ENCODE data around the gene ZAP70. TPM values are rescaled to one million over a fixed set of nuclear protein-coding genes. Genes with fewer than 3 reads are reported as not detected.
"Not testable (repeated sequence)": the region's sequence is repeated elsewhere in the genome, so short reads cannot be mapped to it uniquely, and the experiment has no call there.

ZAP70 gene
- total RNA-seq, 1 experiment from 2014 or later = not detected

- no peak for DNase-seq (ENCODE audit: low read depth in 1 of 2, low spot score in 2 of 2)
- Histone ChIP-seq H3K4me1 (replicated peaks) (no peaks in the 10 kb centered on the region), H3K9me3 (replicated peaks) (no peaks in the 10 kb centered on the region), H3K4me3 (no peak overlapping the region), H3K27me3 (replicated peaks) (no peaks in the 10 kb centered on the region), H3K36me3 (no peaks in the 10 kb centered on the region), H3K27ac (no peak overlapping the region)
Measured at GRCh38 chr2:97678298-97678697, 35.1 kb upstream of the ZAP70 start.

- not testable (repeated sequence) for H3K4me3 ChIP-seq; H3K27me3 ChIP-seq (replicated peaks); H3K36me3 ChIP-seq; DNase-seq (ENCODE audit: low read depth in 1 of 2, low spot score in 2 of 2); H3K4me1 ChIP-seq (replicated peaks); H3K27ac ChIP-seq; H3K9me3 ChIP-seq (replicated peaks)
Measured at GRCh38 chr2:97687235-97687634, 26.1 kb upstream of the ZAP70 start.

GRCh38 chr2:97688062-97688827, 25.1 kb upstream of the ZAP70 start:
- Histone ChIP-seq H3K27me3 (replicated peaks) (no peaks in the 10 kb centered on the region), H3K36me3 (no peaks in the 10 kb centered on the region), H3K4me3 (no peak overlapping the region), H3K9me3 (replicated peaks) (no peaks in the 10 kb centered on the region), H3K27ac (no peak overlapping the region), H3K4me1 (replicated peaks) (no peaks in the 10 kb centered on the region)
- DNase-seq (ENCODE audit: low read depth in 1 of 2, low spot score in 2 of 2) = no peak

- H3K4me1 ChIP-seq (replicated peaks) = no peaks in the 10 kb centered on the region
- no peak overlapping the region for H3K4me3 ChIP-seq
- no peaks in the 10 kb centered on the region for H3K9me3 ChIP-seq (replicated peaks)
- no peaks in the 10 kb centered on the region for H3K36me3 ChIP-seq
- H3K27ac ChIP-seq = no peak overlapping the region
- no peak for DNase-seq (ENCODE audit: low read depth in 1 of 2, low spot score in 2 of 2)
- H3K27me3 ChIP-seq (replicated peaks) = no peaks in the 10 kb centered on the region
Measured at GRCh38 chr2:97691166-97691565, 22.2 kb upstream of the ZAP70 start.

GRCh38 chr2:97693476-97693875, 19.9 kb upstream of the ZAP70 start:
- no peak for DNase-seq (ENCODE audit: low read depth in 1 of 2, low spot score in 2 of 2)
- Histone ChIP-seq H3K9me3 (replicated peaks) (no peaks in the 10 kb centered on the region), H3K4me3 (no peak overlapping the region), H3K27ac (no peak overlapping the region), H3K36me3 (no peaks in the 10 kb centered on the region), H3K4me1 (replicated peaks) (no peaks in the 10 kb centered on the region), H3K27me3 (replicated peaks) (no peaks in the 10 kb centered on the region)

GRCh38 chr2:97695744-97696143, 17.6 kb upstream of the ZAP70 start:
- no peak overlapping the region for H3K4me3 ChIP-seq
- no peaks in the 10 kb centered on the region for H3K36me3 ChIP-seq
- no peaks in the 10 kb centered on the region for H3K4me1 ChIP-seq (replicated peaks)
- no peak for DNase-seq (ENCODE audit: low read depth in 1 of 2, low spot score in 2 of 2)
- no peak overlapping the region for H3K27ac ChIP-seq
- H3K27me3 ChIP-seq (replicated peaks) = no peaks in the 10 kb centered on the region
- no peaks in the 10 kb centered on the region for H3K9me3 ChIP-seq (replicated peaks)

- no peaks in the 10 kb centered on the region for H3K4me1 ChIP-seq (replicated peaks)
- H3K27ac ChIP-seq = no peak overlapping the region
- no peaks in the 10 kb centered on the region for H3K9me3 ChIP-seq (replicated peaks)
- no peak overlapping the region for H3K4me3 ChIP-seq
- DNase-seq (ENCODE audit: low read depth in 1 of 2, low spot score in 2 of 2) = peak; percentile 52 to 84
- H3K27me3 ChIP-seq (replicated peaks) = no peaks in the 10 kb centered on the region
- H3K36me3 ChIP-seq = no peaks in the 10 kb centered on the region
Measured at GRCh38 chr2:97697252-97698235, 15.8 kb upstream of the ZAP70 start.

GRCh38 chr2:97698530-97698929, 14.8 kb upstream of the ZAP70 start:
- H3K4me3 ChIP-seq = no peak overlapping the region
- peaks cover under 1% of the 10 kb centered on the region; the same call in 1 of the 2 replicates for H3K27me3 ChIP-seq (replicated peaks)
- no peak for DNase-seq (ENCODE audit: low read depth in 1 of 2, low spot score in 2 of 2)
- H3K4me1 ChIP-seq (replicated peaks) = no peaks in the 10 kb centered on the region
- no peaks in the 10 kb centered on the region for H3K9me3 ChIP-seq (replicated peaks)
- no peaks in the 10 kb centered on the region for H3K36me3 ChIP-seq
- no peak overlapping the region for H3K27ac ChIP-seq

- H3K4me1 ChIP-seq (replicated peaks) = no peaks in the 10 kb centered on the region
- no peaks in the 10 kb centered on the region for H3K9me3 ChIP-seq (replicated peaks)
- peak; percentile 39 to 56 for DNase-seq (ENCODE audit: low read depth in 1 of 2, low spot score in 2 of 2)
- peaks cover 9% of the 10 kb centered on the region for H3K27me3 ChIP-seq (replicated peaks)
- H3K36me3 ChIP-seq = no peaks in the 10 kb centered on the region
- H3K4me3 ChIP-seq = no peak overlapping the region
- no peak overlapping the region for H3K27ac ChIP-seq
Measured at GRCh38 chr2:97699765-97700444, 13.5 kb upstream of the ZAP70 start.

- H3K27ac ChIP-seq = no peak overlapping the region
- H3K9me3 ChIP-seq (replicated peaks) = no peaks in the 10 kb centered on the region
- H3K36me3 ChIP-seq = no peaks in the 10 kb centered on the region
- DNase-seq (ENCODE audit: low read depth in 1 of 2, low spot score in 2 of 2) = no peak
- H3K4me1 ChIP-seq (replicated peaks) = no peaks in the 10 kb centered on the region
- no peak overlapping the region for H3K4me3 ChIP-seq
- peaks cover 9% of the 10 kb centered on the region for H3K27me3 ChIP-seq (replicated peaks)
Measured at GRCh38 chr2:97701186-97701585, 12.2 kb upstream of the ZAP70 start.

GRCh38 chr2:97701851-97702465, 11.4 kb upstream of the ZAP70 start:
- no peak overlapping the region for H3K4me3 ChIP-seq
- no peaks in the 10 kb centered on the region for H3K36me3 ChIP-seq
- peaks cover 9% of the 10 kb centered on the region for H3K27me3 ChIP-seq (replicated peaks)
- no peak overlapping the region for H3K27ac ChIP-seq
- no peak for DNase-seq (ENCODE audit: low read depth in 1 of 2, low spot score in 2 of 2)
- no peaks in the 10 kb centered on the region for H3K4me1 ChIP-seq (replicated peaks)
- H3K9me3 ChIP-seq (replicated peaks) = no peaks in the 10 kb centered on the region

- Histone ChIP-seq H3K9me3 (replicated peaks) (no peaks in the 10 kb centered on the region), H3K4me1 (replicated peaks) (no peaks in the 10 kb centered on the region), H3K4me3 (no peak overlapping the region), H3K27me3 (replicated peaks) (peaks cover 9% of the 10 kb centered on the region), H3K36me3 (no peaks in the 10 kb centered on the region), H3K27ac (no peak overlapping the region)
- no peak for DNase-seq (ENCODE audit: low read depth in 1 of 2, low spot score in 2 of 2)
Measured at GRCh38 chr2:97702731-97703470, 10.5 kb upstream of the ZAP70 start.

- Histone ChIP-seq H3K27ac (no peak overlapping the region), H3K4me1 (replicated peaks) (no peaks in the 10 kb centered on the region)
Measured at GRCh38 chr2:97703741-97704140, 9.6 kb upstream of the ZAP70 start.

More at GRCh38 chr2:97703741-97704140, 9.6 kb upstream of the ZAP70 start:
- Histone ChIP-seq H3K27me3 (replicated peaks) (peaks cover 9% of the 10 kb centered on the region), H3K4me3 (no peak overlapping the region), H3K9me3 (replicated peaks) (no peaks in the 10 kb centered on the region), H3K36me3 (no peaks in the 10 kb centered on the region)
- no peak for DNase-seq (ENCODE audit: low read depth in 1 of 2, low spot score in 2 of 2)

Data from SJSA1 (cell line).